ENCODE data around the gene DYRK1B.
A peak's percentile ranks its signal among the peaks of the same experiment; 100 is the strongest.

Gene DYRK1B

GRCh38 chr19:39870171-39870971 lies 36.4 kb upstream of the DYRK1B start (continued):
- no peak for TF ChIP-seq YY1 (tag by site-specific recombination; IDR thresholded peaks at IDR 0.05)
- TF ChIP-seq ZNF311 (tag by site-specific recombination; IDR thresholded peaks at IDR 0.05; ENCODE audit: borderline replicate concordance) = no peak
- no peak for TF ChIP-seq ZNF362 (tag by site-specific recombination; IDR thresholded peaks at IDR 0.05)
- TF ChIP-seq ZNF544 (tag by site-specific recombination; IDR thresholded peaks at IDR 0.05) = peak; percentile 63; the same call in 1 of the 2 replicates
- no peak for TF ChIP-seq ZNF560 (tag by site-specific recombination; IDR thresholded peaks at IDR 0.05; ENCODE audit: borderline replicate concordance)
- TF ChIP-seq SCRT1 (tag by site-specific recombination; IDR thresholded peaks at IDR 0.05; ENCODE audit: borderline replicate concordance) = no peak
- TF ChIP-seq ZNF830 (tag by site-specific recombination; IDR thresholded peaks at IDR 0.05; ENCODE audit: low read depth) = no peak
- no peak for TF ChIP-seq MEIS1 (CRISPR knock-in tag; IDR thresholded peaks at IDR 0.05; ENCODE audit: borderline replicate concordance)
- TF ChIP-seq ZNF155 (tag by site-specific recombination; IDR thresholded peaks at IDR 0.05) = no peak
- TF ChIP-seq BCL11B (tag by site-specific recombination; IDR thresholded peaks at IDR 0.05; ENCODE audit: low read depth) = peak; percentile 47; the same call in 1 of the 2 replicates
- TF ChIP-seq CTCF (tag by site-specific recombination; IDR thresholded peaks at IDR 0.05) = no peak
- TF ChIP-seq ZBTB20 (tag by site-specific recombination; IDR thresholded peaks at IDR 0.05) = no peak
- TF ChIP-seq ZNF704 (tag by site-specific recombination; IDR thresholded peaks at IDR 0.05) = no peak
- TF ChIP-seq IKZF3 (tag by site-specific recombination; IDR thresholded peaks at IDR 0.05) = no peak
- TF ChIP-seq ZNF707 (tag by site-specific recombination; IDR thresholded peaks at IDR 0.05) = no peak
- no peak for TF ChIP-seq ZNF138 (tag by site-specific recombination; IDR thresholded peaks at IDR 0.05; ENCODE audit: borderline replicate concordance)
- no peak for TF ChIP-seq ZNF76 (tag by site-specific recombination; IDR thresholded peaks at IDR 0.05; ENCODE audit: borderline replicate concordance, low read depth)
- TF ChIP-seq ZNF350 (tag by site-specific recombination; IDR thresholded peaks at IDR 0.05) = no peak
- no peak for TF ChIP-seq BCL6B (tag by site-specific recombination; IDR thresholded peaks at IDR 0.05)
- no peak for TF ChIP-seq ZSCAN23 (tag by site-specific recombination; IDR thresholded peaks at IDR 0.05)
- TF ChIP-seq ZNF629 (tag by site-specific recombination; IDR thresholded peaks at IDR 0.05) = no peak
- TF ChIP-seq KLF16 (tag by site-specific recombination; IDR thresholded peaks at IDR 0.05) = no peak
- TF ChIP-seq KLF1 (tag by site-specific recombination; IDR thresholded peaks at IDR 0.05) = no peak
- TF ChIP-seq GLI4 (tag by site-specific recombination; IDR thresholded peaks at IDR 0.05) = no peak
- no peak for TF ChIP-seq GFI1B (tag by site-specific recombination; IDR thresholded peaks at IDR 0.05)
- TF ChIP-seq ZBTB8A (tag by site-specific recombination; IDR thresholded peaks at IDR 0.05) = peak; percentile 66
- TF ChIP-seq EGR2 (tag by site-specific recombination; IDR thresholded peaks at IDR 0.05; ENCODE audit: low read depth) = 0 out of 2 replicates have a peak, but pooled peaks have one; percentile 20
- no peak for TF ChIP-seq ZNF416 (tag by site-specific recombination; IDR thresholded peaks at IDR 0.05)
- no peak for TF ChIP-seq ZNF266 (tag by site-specific recombination; IDR thresholded peaks at IDR 0.05; ENCODE audit: low read depth)
- no peak for TF ChIP-seq TCF7L2 (IDR thresholded peaks at IDR 0.05; ENCODE audit: borderline replicate concordance, low read depth, low read length)
- no peak for TF ChIP-seq HOXC10 (CRISPR knock-in tag; IDR thresholded peaks at IDR 0.05)
- TF ChIP-seq ZNF184 (tag by site-specific recombination; IDR thresholded peaks at IDR 0.05) = no peak
- TF ChIP-seq ZNF549 (tag by site-specific recombination; IDR thresholded peaks at IDR 0.05) = no peak
- peak; percentile 11; the same call in 1 of the 2 replicates for TF ChIP-seq BCL11A (tag by site-specific recombination; IDR thresholded peaks at IDR 0.05; ENCODE audit: low read depth)
- TF ChIP-seq ZNF169 (tag by site-specific recombination; IDR thresholded peaks at IDR 0.05) = no peak
- TF ChIP-seq ZNF610 (tag by site-specific recombination; IDR thresholded peaks at IDR 0.05; ENCODE audit: borderline replicate concordance) = no peak
- no peak for TF ChIP-seq ZNF555 (tag by site-specific recombination; conservative IDR thresholded peaks at IDR 0.05)
- TF ChIP-seq ZNF140 (tag by site-specific recombination; IDR thresholded peaks at IDR 0.05) = no peak
